GM19238 (cell line): ENCODE data around the gene ETV5.
"Not testable (repeated sequence)": the region's sequence is repeated elsewhere in the genome, so short reads cannot be mapped to it uniquely, and the experiment has no call there.

Experiments
- DNase-seq: peaks from one replicate; pipeline ENCODE4 v3.0.0; 2011; ENCODE audit warnings: low spot score; ENCODE audit not compliant: insufficient read length

The ETV5 gene

GRCh38 chr3:186069199-186069598 lies 39.7 kb downstream of the ETV5 start:
- DNase-seq, result no peak

- no peak for DNase-seq
Measured at GRCh38 chr3:186068243-186068552, 40.7 kb downstream of the ETV5 start.

GRCh38 chr3:186067360-186068242 lies 41.3 kb downstream of the ETV5 start:
- DNase-seq, result no peak

- DNase-seq, result peak; percentile 5
Measured at GRCh38 chr3:186060222-186060621, 48.7 kb downstream of the ETV5 start.

- no peak for DNase-seq
Measured at GRCh38 chr3:186059192-186059591, 49.7 kb downstream of the ETV5 start.

GRCh38 chr3:186058225-186058624 lies 50.7 kb downstream of the ETV5 start:
- no peak for DNase-seq

- no peak for DNase-seq
Measured at GRCh38 chr3:186057594-186057993, 51.3 kb downstream of the ETV5 start.

GRCh38 chr3:186054792-186055352 lies 54.0 kb downstream of the ETV5 start:
- DNase-seq, result no peak

GRCh38 chr3:186053954-186054791 lies 54.7 kb downstream of the ETV5 start:
- DNase-seq, result no peak

GRCh38 chr3:186052096-186052840 lies 56.6 kb downstream of the ETV5 start:
- DNase-seq, result no peak

- DNase-seq, result no peak
Measured at GRCh38 chr3:186049001-186049400, 59.9 kb downstream of the ETV5 start.

GRCh38 chr3:186048119-186048518 lies 60.8 kb downstream of the ETV5 start:
- DNase-seq, result no peak

- DNase-seq, result no peak
Measured at GRCh38 chr3:186046838-186047237, 62.1 kb downstream of the ETV5 start.

- no peak for DNase-seq
Measured at GRCh38 chr3:186044968-186045367, 63.9 kb downstream of the ETV5 start.

- DNase-seq, result no peak
Measured at GRCh38 chr3:186044427-186044826, 64.5 kb downstream of the ETV5 start.

GRCh38 chr3:186042521-186043202 lies 66.2 kb downstream of the ETV5 start:
- no peak for DNase-seq

- DNase-seq, result no peak
Measured at GRCh38 chr3:186042036-186042435, 66.9 kb downstream of the ETV5 start.

- no peak for DNase-seq
Measured at GRCh38 chr3:186038360-186038759, 70.5 kb downstream of the ETV5 start.

GRCh38 chr3:186035277-186035676 lies 73.6 kb downstream of the ETV5 start:
- no peak for DNase-seq

GRCh38 chr3:186032321-186032720 lies 76.6 kb downstream of the ETV5 start:
- DNase-seq, result no peak

- DNase-seq, result not testable (repeated sequence)
Measured at GRCh38 chr3:186025993-186026392, 82.9 kb downstream of the ETV5 start.
